ENCODE results near the gene PPP1R36. TPM values are rescaled to one million over a fixed set of nuclear protein-coding genes. Genes with fewer than 3 reads are reported as not detected.

The PPP1R36 gene
- total RNA-seq, 4 donors from 2014 or later = 1.3 to 2.8 (median 1.9) TPM; not detected in 1

GRCh38 chr14:64636208-64636979, 86.6 kb downstream of the PPP1R36 start:
- TF ChIP-seq CTCF (IDR thresholded peaks at IDR 0.05) = peak; percentile 90 to 95 (median 92)
- TF ChIP-seq POLR2A (IDR thresholded peaks at IDR 0.05) = no peak
- TF ChIP-seq EP300 (IDR thresholded peaks at IDR 0.05) = no peak
- peak; percentile 47 for TF ChIP-seq POLR2AphosphoS5 (IDR thresholded peaks at IDR 0.05)
- ATAC-seq = peak; percentile 88
- peaks cover 0 to 11% (median 3%) of the 10 kb centered on the region in 3 donors for H3K4me1 ChIP-seq
- 16 to 32% methylated on average over 10 to 15 of the region's 19 CpGs for WGBS, 2 donors (ENCODE audit: low coverage in 1 of 2)
- H3K36me3 ChIP-seq = no peaks in the 10 kb centered on the region
- no peaks in the 10 kb centered on the region for H3K9me3 ChIP-seq
- peak overlapping the region in 1 of 4 donors; percentile 36 for H3K27ac ChIP-seq
- no peaks in the 10 kb centered on the region for H3K27me3 ChIP-seq
- H3K4me3 ChIP-seq = no peak overlapping the region

- Histone ChIP-seq H3K36me3 (no peaks in the 10 kb centered on the region), H3K9me3 (no peaks in the 10 kb centered on the region), H3K4me1 (peaks cover 0 to 11% (median 3%) of the 10 kb centered on the region in 3 donors), H3K27me3 (no peaks in the 10 kb centered on the region), H3K27ac (no peak overlapping the region), H3K4me3 (no peak overlapping the region)
- TF ChIP-seq EP300 (IDR thresholded peaks at IDR 0.05) (no peak), POLR2AphosphoS5 (IDR thresholded peaks at IDR 0.05) (no peak), POLR2A (IDR thresholded peaks at IDR 0.05) (no peak), CTCF (IDR thresholded peaks at IDR 0.05) (peak in 1 of 4 experiments; percentile 3)
- ATAC-seq = no peak
- 38 to 74% methylated on average over 2 of the region's 2 CpGs for WGBS, 2 donors (ENCODE audit: low coverage in 1 of 2)
Measured at GRCh38 chr14:64636980-64637429, 87.2 kb downstream of the PPP1R36 start.

- H3K27me3 ChIP-seq = no peaks in the 10 kb centered on the region
- no peak overlapping the region for H3K4me3 ChIP-seq
- TF ChIP-seq POLR2AphosphoS5 (IDR thresholded peaks at IDR 0.05) (no peak), CTCF (IDR thresholded peaks at IDR 0.05) (no peak), EP300 (IDR thresholded peaks at IDR 0.05) (no peak), POLR2A (IDR thresholded peaks at IDR 0.05) (no peak)
- H3K9me3 ChIP-seq = no peaks in the 10 kb centered on the region
- H3K36me3 ChIP-seq = no peaks in the 10 kb centered on the region
- H3K4me1 ChIP-seq = peaks cover 0 to 11% (median 3%) of the 10 kb centered on the region in 3 donors
- WGBS, 2 donors (ENCODE audit: low coverage in 1 of 2) = 75 to 89% methylated on average over 3 to 9 of the region's 9 CpGs
- H3K27ac ChIP-seq = no peak overlapping the region
- no peak for ATAC-seq
Measured at GRCh38 chr14:64637735-64638473, 88.1 kb downstream of the PPP1R36 start.

GRCh38 chr14:64638625-64639024, 88.9 kb downstream of the PPP1R36 start:
- no peak for ATAC-seq
- Histone ChIP-seq H3K4me3 (no peak overlapping the region), H3K27me3 (no peaks in the 10 kb centered on the region), H3K4me1 (peaks cover 0 to 11% (median 3%) of the 10 kb centered on the region in 3 donors), H3K36me3 (no peaks in the 10 kb centered on the region), H3K27ac (no peak overlapping the region), H3K9me3 (no peaks in the 10 kb centered on the region)
- WGBS, 2 donors (ENCODE audit: low coverage in 1 of 2) = 89% methylated on average over 1 of the region's 2 CpGs; no CpG with 5 or more reads in 1 of the 2 donors
- TF ChIP-seq EP300 (IDR thresholded peaks at IDR 0.05) = no peak
- TF ChIP-seq POLR2A (IDR thresholded peaks at IDR 0.05) = no peak
- TF ChIP-seq POLR2AphosphoS5 (IDR thresholded peaks at IDR 0.05) = no peak
- no peak for TF ChIP-seq CTCF (IDR thresholded peaks at IDR 0.05)

Small RNAs within 50 kb of the gene (small RNA-seq; reads per million reads assigned to genes)
- gene AL049869.4 = 0 reads per million in 4 donors

Other genes starting within 250 kb of the PPP1R36 start
- 10 to 100 TPM; 34.5 to 54.5 (median 38.6) TPM for gene MTHFD1, start 161.6 kb upstream of the PPP1R36 start, total RNA-seq
- gene AKAP5, start 84.5 kb upstream of the PPP1R36 start, total RNA-seq = 1 to 10 TPM; 1.9 to 2.6 (median 2.2) TPM
- gene ZBTB25, start 46.1 kb upstream of the PPP1R36 start, total RNA-seq = 10 to 100 TPM in 2 of 4 donors, 1 to 10 TPM in 2; 7.4 to 12.5 (median 9.8) TPM
- 10 to 100 TPM; 39.8 to 71.1 (median 44.5) TPM for gene ZBTB1, start 45.2 kb upstream of the PPP1R36 start, total RNA-seq
- gene HSPA2, start 9.2 kb upstream of the PPP1R36 start, total RNA-seq = 100 to 1,000 TPM; 138 to 388 (median 225) TPM
- 10 to 100 TPM; 44.2 to 79.4 (median 57.7) TPM for gene PLEKHG3, start 154.5 kb downstream of the PPP1R36 start, total RNA-seq